ENCODE data around the gene TOX2.

The TOX2 gene

DNA sequence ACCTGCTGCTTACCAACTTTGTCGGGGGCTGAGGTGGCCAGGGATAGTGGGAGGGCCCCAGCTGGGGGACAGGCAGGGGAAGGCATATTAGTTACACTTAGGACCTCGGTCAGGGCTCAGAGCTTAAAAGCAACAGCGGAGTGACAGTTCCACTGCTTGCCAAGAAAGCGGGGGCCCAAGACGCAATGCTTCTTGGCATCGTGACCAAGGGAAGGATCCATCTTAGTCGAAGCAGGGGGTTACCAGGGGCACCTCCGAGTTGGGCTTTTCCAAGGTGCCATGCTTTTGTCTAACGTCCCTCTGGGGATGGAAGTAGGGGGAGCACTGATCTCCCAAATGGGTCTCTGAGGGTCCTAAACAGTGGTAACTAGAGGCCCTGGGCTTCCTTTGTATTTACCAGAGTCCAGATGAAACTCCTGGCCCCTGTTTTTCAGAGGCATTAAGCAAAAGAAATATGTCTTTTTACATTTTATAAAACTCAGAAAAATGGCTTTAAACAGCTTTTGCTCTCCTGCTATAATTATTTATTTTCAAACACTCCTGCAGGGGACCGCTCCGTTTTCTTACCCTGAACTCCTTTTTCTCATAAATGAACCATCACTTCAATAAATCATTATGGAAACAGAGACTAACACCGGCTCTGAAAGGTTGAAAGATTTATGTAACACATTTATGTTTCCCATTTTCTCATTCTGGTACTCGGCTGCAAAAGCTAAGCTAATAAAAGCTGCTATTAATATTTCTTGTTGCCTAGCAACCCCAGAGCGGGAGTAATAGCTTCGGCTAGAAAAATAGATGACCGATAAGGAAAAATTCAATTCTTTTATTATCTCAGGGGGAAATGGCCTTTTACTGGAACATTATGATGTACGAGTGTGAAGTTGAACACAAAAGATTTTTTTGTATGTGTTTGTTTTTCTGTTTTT is 100.4 kb downstream of the TOX2 start:
- peaks cover 84% of the 10 kb centered on the region for H3K27me3 Mint-ChIP-seq (ENCODE audit: low read depth)
- H3K4me1 Mint-ChIP-seq, result peaks cover 52% of the 10 kb centered on the region
- H3K9me3 Mint-ChIP-seq, result no peaks in the 10 kb centered on the region
- peak overlapping the region; percentile 11 to 84 (median 46) for H3K27ac Mint-ChIP-seq
- H3K4me3 Mint-ChIP-seq, result peak overlapping the region in 2 of 3 experiments; percentile 38 to 40
- TF ChIP-seq, protein P1, sequence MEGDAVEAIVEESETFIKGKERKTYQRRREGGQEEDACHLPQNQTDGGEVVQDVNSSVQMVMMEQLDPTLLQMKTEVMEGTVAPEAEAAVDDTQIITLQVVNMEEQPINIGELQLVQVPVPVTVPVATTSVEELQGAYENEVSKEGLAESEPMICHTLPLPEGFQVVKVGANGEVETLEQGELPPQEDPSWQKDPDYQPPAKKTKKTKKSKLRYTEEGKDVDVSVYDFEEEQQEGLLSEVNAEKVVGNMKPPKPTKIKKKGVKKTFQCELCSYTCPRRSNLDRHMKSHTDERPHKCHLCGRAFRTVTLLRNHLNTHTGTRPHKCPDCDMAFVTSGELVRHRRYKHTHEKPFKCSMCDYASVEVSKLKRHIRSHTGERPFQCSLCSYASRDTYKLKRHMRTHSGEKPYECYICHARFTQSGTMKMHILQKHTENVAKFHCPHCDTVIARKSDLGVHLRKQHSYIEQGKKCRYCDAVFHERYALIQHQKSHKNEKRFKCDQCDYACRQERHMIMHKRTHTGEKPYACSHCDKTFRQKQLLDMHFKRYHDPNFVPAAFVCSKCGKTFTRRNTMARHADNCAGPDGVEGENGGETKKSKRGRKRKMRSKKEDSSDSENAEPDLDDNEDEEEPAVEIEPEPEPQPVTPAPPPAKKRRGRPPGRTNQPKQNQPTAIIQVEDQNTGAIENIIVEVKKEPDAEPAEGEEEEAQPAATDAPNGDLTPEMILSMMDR (IDR thresholded peaks at IDR 0.05; ENCODE audit: unreplicated experiment in 3 of 3), result no peak
- no peaks in the 10 kb centered on the region for H3K36me3 Mint-ChIP-seq (ENCODE audit: low read depth)

DNA sequence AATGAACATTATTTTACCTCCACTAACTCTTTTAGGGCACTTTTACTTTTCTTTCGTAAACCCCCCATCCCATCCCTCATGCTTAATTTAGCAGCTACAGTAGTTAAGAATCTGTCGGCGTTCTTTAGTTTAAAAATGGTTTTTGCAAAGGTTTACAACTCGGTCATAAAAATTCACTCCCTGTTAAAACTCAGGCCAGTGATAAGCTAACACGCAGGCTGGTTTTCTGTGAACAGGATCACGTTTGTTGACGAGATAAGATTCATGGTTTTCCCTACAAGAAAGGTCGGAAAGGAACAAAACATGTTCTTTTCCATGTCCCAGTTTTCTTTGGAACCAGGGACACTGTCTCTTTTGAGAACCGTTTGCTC is 101.1 kb downstream of the TOX2 start:
- Mint-ChIP-seq H3K9me3 (no peaks in the 10 kb centered on the region), H3K27me3 (ENCODE audit: low read depth) (peaks cover 81% of the 10 kb centered on the region), H3K36me3 (ENCODE audit: low read depth) (no peaks in the 10 kb centered on the region), H3K4me3 (peak overlapping the region in 2 of 3 experiments; percentile 2 to 18), H3K27ac (peak overlapping the region in 2 of 3 experiments; percentile 11 to 84), H3K4me1 (peaks cover 54% of the 10 kb centered on the region)
- TF ChIP-seq, protein P1 (IDR thresholded peaks at IDR 0.05; ENCODE audit: unreplicated experiment in 3 of 3), result no peak

DNA sequence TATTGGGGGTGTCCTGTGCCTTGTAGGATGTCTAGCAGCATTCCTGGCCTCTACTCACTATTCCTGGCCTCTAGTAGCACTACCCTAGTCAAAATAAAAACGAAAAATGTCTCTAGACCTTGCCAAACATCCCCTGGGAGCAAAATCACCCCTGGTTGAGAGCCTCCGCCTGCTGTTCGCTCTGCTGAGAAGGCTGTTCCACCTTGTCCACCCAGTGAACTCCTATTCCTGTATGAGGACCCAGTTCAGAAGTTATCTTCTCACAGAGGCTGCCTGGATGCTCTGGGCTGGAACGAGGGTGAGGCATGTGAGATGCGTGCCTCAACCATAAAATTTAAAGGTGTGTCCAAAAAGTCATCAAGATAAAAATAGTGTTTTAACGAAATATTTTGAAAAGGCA is 101.9 kb downstream of the TOX2 start:
- H3K4me1 Mint-ChIP-seq, result peaks cover 59% of the 10 kb centered on the region
- TF ChIP-seq, protein P1 (IDR thresholded peaks at IDR 0.05; ENCODE audit: unreplicated experiment in 3 of 3), result no peak
- no peaks in the 10 kb centered on the region for H3K9me3 Mint-ChIP-seq
- peaks cover 81% of the 10 kb centered on the region for H3K27me3 Mint-ChIP-seq (ENCODE audit: low read depth)
- peak overlapping the region in 1 of 3 experiments; percentile 42 for H3K4me3 Mint-ChIP-seq
- no peak overlapping the region for H3K27ac Mint-ChIP-seq
- no peaks in the 10 kb centered on the region for H3K36me3 Mint-ChIP-seq (ENCODE audit: low read depth)

DNA sequence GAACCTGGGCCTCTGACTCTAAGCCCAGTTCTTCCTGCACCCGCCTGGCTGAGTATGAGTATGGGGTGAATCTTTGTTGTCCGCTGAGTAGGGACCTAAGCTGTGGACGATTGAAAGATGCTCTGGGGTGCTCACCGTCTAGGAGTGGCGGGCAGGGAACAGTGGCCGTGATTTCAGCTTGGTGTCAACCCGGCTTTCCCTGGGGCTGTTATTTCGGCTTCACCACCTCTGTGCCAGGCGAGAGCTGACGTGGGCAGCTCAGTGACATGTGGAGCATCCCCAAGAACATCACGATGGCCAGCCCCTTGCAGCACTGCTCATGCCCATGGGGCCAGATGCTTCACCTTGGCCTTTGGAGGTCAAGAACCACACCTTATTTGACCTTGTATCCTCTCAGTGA is 102.6 kb downstream of the TOX2 start:
- Mint-ChIP-seq H3K36me3 (ENCODE audit: low read depth) (no peaks in the 10 kb centered on the region), H3K9me3 (no peaks in the 10 kb centered on the region), H3K27me3 (ENCODE audit: low read depth) (peaks cover 83% of the 10 kb centered on the region), H3K4me1 (peaks cover 53% of the 10 kb centered on the region), H3K27ac (no peak overlapping the region), H3K4me3 (no peak overlapping the region)
- TF ChIP-seq, protein P1 (IDR thresholded peaks at IDR 0.05; ENCODE audit: unreplicated experiment in 3 of 3), result no peak

DNA sequence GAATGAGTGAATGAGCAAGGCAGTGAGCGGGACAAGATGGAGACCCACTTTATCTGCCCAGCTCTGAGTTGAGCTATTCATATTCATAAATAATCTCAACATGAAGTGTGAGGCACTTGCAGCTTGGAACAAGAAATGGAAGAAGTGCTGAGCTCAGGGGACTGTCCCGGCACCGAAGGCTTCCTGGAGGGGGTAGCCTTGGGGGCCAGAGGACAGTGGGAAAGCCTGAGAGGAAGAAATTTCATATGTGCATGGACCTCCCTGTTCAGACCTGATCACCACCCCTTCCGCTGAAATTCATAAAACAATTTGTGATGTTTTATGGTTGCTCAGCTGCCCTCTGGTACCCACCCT is 103.2 kb downstream of the TOX2 start:
- Mint-ChIP-seq H3K4me1 (peaks cover 53% of the 10 kb centered on the region), H3K4me3 (peak overlapping the region in 1 of 3 experiments; percentile 29), H3K9me3 (no peaks in the 10 kb centered on the region), H3K27me3 (ENCODE audit: low read depth) (peaks cover 77% of the 10 kb centered on the region), H3K27ac (peak overlapping the region; percentile 52 to 79 (median 72)), H3K36me3 (ENCODE audit: low read depth) (no peaks in the 10 kb centered on the region)
- TF ChIP-seq, protein P1 (IDR thresholded peaks at IDR 0.05; ENCODE audit: unreplicated experiment in 3 of 3), result no peak
